Measurements from ENCODE around the gene DTWD2. TPM values are rescaled to one million over a fixed set of nuclear protein-coding genes. Genes with fewer than 3 reads are reported as not detected.
"Not testable (repeated sequence)": the region's sequence is repeated elsewhere in the genome, so short reads cannot be mapped to it uniquely, and the experiment has no call there.

Gene DTWD2
- total RNA-seq, 1 donor from 2014 or later: 4.4 TPM

DNA sequence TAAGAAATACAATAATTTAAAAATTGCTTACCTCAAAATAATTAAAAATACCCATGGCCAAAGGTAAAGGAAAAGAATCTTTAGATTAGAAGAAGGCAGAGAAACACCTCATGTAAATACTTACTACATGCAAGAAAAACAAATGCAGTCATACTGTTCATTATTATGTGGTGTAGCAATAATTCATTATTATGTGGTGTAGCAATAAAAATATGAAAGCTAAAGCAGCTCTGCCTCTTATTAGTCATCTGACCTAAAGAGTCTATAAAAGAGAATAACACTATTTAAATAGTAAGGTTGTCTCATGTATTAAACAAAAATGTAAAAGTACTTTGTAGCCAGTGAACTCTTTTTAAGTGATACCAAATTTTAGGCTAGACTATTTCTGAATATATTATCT lies 6.6 kb downstream of the DTWD2 start:
- TF ChIP-seq, protein P1, sequence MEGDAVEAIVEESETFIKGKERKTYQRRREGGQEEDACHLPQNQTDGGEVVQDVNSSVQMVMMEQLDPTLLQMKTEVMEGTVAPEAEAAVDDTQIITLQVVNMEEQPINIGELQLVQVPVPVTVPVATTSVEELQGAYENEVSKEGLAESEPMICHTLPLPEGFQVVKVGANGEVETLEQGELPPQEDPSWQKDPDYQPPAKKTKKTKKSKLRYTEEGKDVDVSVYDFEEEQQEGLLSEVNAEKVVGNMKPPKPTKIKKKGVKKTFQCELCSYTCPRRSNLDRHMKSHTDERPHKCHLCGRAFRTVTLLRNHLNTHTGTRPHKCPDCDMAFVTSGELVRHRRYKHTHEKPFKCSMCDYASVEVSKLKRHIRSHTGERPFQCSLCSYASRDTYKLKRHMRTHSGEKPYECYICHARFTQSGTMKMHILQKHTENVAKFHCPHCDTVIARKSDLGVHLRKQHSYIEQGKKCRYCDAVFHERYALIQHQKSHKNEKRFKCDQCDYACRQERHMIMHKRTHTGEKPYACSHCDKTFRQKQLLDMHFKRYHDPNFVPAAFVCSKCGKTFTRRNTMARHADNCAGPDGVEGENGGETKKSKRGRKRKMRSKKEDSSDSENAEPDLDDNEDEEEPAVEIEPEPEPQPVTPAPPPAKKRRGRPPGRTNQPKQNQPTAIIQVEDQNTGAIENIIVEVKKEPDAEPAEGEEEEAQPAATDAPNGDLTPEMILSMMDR (conservative IDR thresholded peaks at IDR 0.05): no peak
- H3K36me3 Mint-ChIP-seq: peaks cover 11% of the 10 kb centered on the region
- no peaks in the 10 kb centered on the region for H3K4me1 Mint-ChIP-seq (ENCODE audit: unreplicated experiment)
- DNase-seq (ENCODE audit: extremely low spot score, unreplicated experiment): no peak
- no peaks in the 10 kb centered on the region for H3K27me3 Mint-ChIP-seq
- H3K9me3 Mint-ChIP-seq: peaks cover 14% of the 10 kb centered on the region
- H3K4me3 Mint-ChIP-seq: no peak overlapping the region
- no peak overlapping the region for H3K27ac Mint-ChIP-seq

DNA sequence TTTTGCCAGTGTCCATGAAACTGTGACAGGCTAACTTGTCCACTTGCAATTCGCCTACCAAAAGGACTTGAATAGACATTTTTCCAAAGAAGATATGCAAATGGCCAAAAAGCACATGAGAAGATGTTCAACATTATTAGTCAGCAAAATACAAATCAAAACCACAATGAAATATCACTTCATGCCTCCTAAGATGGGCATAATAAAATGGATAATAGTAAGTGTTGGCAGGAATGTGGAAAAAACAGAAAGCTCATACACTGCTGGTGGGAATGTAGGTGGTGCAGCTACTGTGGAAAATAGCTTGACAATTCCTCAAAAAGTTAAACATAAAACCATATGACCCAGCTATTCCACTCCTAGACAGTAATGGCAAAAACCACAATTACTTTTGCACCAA lies 7.9 kb downstream of the DTWD2 start:
- H3K27me3 Mint-ChIP-seq: no peaks in the 10 kb centered on the region
- H3K4me3 Mint-ChIP-seq: no peak overlapping the region
- H3K36me3 Mint-ChIP-seq: peaks cover 11% of the 10 kb centered on the region
- H3K4me1 Mint-ChIP-seq (ENCODE audit: unreplicated experiment): no peaks in the 10 kb centered on the region
- H3K9me3 Mint-ChIP-seq: peaks cover 17% of the 10 kb centered on the region
- DNase-seq (ENCODE audit: extremely low spot score, unreplicated experiment): no peak
- H3K27ac Mint-ChIP-seq: no peak overlapping the region
- TF ChIP-seq, protein P1 (conservative IDR thresholded peaks at IDR 0.05): no peak

DNA sequence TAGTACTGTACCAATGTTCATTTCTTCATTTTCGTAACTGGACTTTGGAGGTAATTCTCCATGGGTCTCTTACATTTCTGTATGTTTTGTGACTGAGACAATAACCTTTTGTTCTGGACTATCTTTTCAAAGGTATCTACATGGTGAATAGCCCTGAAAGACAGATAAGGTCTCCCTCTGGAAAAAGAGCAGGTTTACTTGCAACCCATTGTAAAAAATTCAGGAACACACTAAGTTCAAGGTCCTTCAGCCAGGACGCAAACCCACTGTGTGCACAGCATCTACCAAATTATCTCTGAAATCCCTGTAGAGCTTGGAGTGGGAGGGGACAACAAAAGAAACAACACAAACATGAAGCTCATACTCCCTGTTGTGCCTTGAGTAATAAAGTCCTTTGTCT lies 8.3 kb downstream of the DTWD2 start:
- H3K4me3 Mint-ChIP-seq: no peak overlapping the region
- peaks cover 17% of the 10 kb centered on the region for H3K9me3 Mint-ChIP-seq
- TF ChIP-seq, protein P1 (conservative IDR thresholded peaks at IDR 0.05): no peak
- H3K27me3 Mint-ChIP-seq: no peaks in the 10 kb centered on the region
- no peak overlapping the region for H3K27ac Mint-ChIP-seq
- peaks cover 8% of the 10 kb centered on the region for H3K36me3 Mint-ChIP-seq
- no peaks in the 10 kb centered on the region for H3K4me1 Mint-ChIP-seq (ENCODE audit: unreplicated experiment)
- no peak for DNase-seq (ENCODE audit: extremely low spot score, unreplicated experiment)

DNA sequence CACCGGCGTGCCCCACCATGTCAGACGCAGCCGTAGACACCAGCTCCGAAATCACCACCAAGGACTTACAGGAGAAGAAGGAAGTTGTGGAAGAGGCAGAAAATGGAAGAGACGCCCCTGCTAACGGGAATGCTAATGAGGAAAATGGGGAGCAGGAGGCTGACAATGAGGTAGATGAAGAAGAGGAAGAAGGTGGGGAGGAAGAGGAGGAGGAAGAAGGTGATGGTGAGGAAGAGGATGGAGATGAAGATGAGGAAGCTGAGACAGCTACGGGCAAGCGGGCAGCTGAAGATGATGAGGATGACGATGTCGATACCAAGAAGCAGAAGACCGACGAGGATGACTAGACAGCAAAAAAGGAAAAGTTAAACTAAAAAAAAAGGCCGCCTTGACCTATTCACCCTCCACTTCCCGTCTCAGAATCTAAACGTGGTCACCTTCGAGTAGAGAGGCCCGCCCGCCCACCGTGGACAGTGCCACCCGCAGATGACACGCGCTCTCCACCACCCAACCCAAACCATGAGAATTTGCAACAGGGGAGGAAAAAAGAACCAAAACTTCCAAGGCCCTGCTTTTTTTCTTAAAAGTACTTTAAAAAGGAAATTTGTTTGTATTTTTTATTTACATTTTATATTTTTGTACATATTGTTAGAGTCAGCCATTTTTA lies 14.4 kb downstream of the DTWD2 start:
- H3K36me3 Mint-ChIP-seq; H3K27me3 Mint-ChIP-seq; H3K4me3 Mint-ChIP-seq; H3K4me1 Mint-ChIP-seq (ENCODE audit: unreplicated experiment); DNase-seq (ENCODE audit: extremely low spot score, unreplicated experiment); H3K27ac Mint-ChIP-seq: not testable (repeated sequence)
- H3K9me3 Mint-ChIP-seq: peaks cover 20% of the 10 kb centered on the region

DNA sequence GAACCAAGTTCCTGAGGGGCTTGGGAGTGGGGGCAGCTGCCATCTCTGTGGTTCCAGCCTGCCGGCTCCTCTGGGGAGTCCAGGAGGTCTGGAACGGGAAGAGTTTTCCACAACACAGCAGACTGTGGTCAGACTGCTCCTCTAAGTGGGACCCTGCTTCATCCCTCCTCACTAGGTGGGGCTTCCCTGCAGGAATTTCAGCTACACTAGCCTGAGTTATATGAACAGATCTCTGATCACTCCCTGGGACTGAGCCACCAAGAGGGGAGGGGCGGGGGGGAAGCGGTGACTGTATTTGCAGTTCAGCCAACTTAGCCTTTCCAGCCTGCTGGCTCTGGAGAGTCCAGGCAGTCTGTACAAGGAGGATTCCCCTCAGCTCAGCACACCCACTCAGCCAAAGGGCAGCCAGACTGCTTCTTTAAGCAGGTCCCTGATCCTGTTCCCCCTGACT lies 19.4 kb downstream of the DTWD2 start:
- H3K36me3 Mint-ChIP-seq: no peaks in the 10 kb centered on the region
- no peak for DNase-seq (ENCODE audit: extremely low spot score, unreplicated experiment)
- H3K9me3 Mint-ChIP-seq: peaks cover 6% of the 10 kb centered on the region
- H3K27ac Mint-ChIP-seq: no peak overlapping the region
- no peaks in the 10 kb centered on the region for H3K4me1 Mint-ChIP-seq (ENCODE audit: unreplicated experiment)
- no peaks in the 10 kb centered on the region for H3K27me3 Mint-ChIP-seq
- TF ChIP-seq, protein P1 (conservative IDR thresholded peaks at IDR 0.05): no peak
- H3K4me3 Mint-ChIP-seq: no peak overlapping the region

DNA sequence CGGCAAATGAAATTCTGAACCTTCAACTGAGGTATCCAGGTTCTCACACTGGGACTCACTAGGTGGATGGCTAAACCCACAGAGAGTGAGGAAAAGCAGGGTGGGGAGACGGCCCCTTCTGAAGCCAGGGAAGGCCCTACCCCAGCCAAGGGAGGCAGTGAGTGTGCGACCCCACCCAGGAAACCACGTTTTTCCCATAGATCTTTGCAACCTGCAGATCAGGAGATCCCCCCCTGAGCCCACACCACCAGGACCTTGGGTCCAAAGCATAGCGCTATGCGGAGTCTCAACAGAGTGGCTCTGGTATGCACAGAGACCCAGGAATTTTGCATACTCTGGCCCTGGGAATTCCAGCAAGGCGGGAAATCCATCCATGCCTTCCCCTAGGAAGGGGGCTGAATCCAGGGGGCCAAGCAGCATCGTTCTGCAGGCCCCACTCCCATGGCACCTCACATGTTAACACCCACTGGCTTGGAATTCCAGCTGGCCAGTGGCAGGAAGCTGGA lies 19.9 kb downstream of the DTWD2 start:
- DNase-seq (ENCODE audit: extremely low spot score, unreplicated experiment): no peak
- peaks cover 6% of the 10 kb centered on the region for H3K9me3 Mint-ChIP-seq
- no peak overlapping the region for H3K27ac Mint-ChIP-seq
- H3K36me3 Mint-ChIP-seq: no peaks in the 10 kb centered on the region
- no peaks in the 10 kb centered on the region for H3K27me3 Mint-ChIP-seq
- H3K4me1 Mint-ChIP-seq (ENCODE audit: unreplicated experiment): no peaks in the 10 kb centered on the region
- TF ChIP-seq, protein P1 (conservative IDR thresholded peaks at IDR 0.05): no peak
- no peak overlapping the region for H3K4me3 Mint-ChIP-seq

All from type B pancreatic cell (in vitro differentiated cells).